NCI-H226 (cell line): ENCODE results near the gene CENPX.
A peak's percentile ranks its signal among the peaks of the same experiment; 100 is the strongest.

Source experiments
- DNase-seq: peaks from one replicate; pipeline ENCODE4 v3.0.0-alpha.2; 2015

Gene CENPX

GRCh38 chr17:82055023-82055964 lies 32.6 kb upstream of the CENPX start:
- DNase-seq = no peak

- peak; percentile 0 for DNase-seq
Observed at GRCh38 chr17:82054351-82055022, 31.8 kb upstream of the CENPX start.

- peak; percentile 0 for DNase-seq
Observed at GRCh38 chr17:82053556-82054263, 31.0 kb upstream of the CENPX start.

- DNase-seq = no peak
Observed at GRCh38 chr17:82053130-82053529, 30.5 kb upstream of the CENPX start.

GRCh38 chr17:82052638-82053059 lies 30.0 kb upstream of the CENPX start:
- DNase-seq = no peak

GRCh38 chr17:82051776-82052637 lies 29.3 kb upstream of the CENPX start, which contains the start of the genes GPS1 and RFNG:
TSS of gene GPS1 (plus strand) at chr17:82051898. CDS start at chr17:82051932, 34 bp downstream.
TSS of gene RFNG (minus strand) at chr17:82051811. CDS start at chr17:82051766, 45 bp downstream.
- peak; percentile 55 for DNase-seq

GRCh38 chr17:82050761-82051641 lies 28.3 kb upstream of the CENPX start:
- DNase-seq = no peak

GRCh38 chr17:82050152-82050760 lies 27.6 kb upstream of the CENPX start:
- no peak for DNase-seq

GRCh38 chr17:82049521-82049971 lies 26.9 kb upstream of the CENPX start:
- DNase-seq = no peak

- DNase-seq = no peak
Observed at GRCh38 chr17:82049106-82049505, 26.4 kb upstream of the CENPX start.

- DNase-seq = no peak
Observed at GRCh38 chr17:82048571-82048971, 25.9 kb upstream of the CENPX start.

- no peak for DNase-seq
Observed at GRCh38 chr17:82047914-82048570, 25.4 kb upstream of the CENPX start.

- DNase-seq = no peak
Observed at GRCh38 chr17:82047379-82047778, 24.7 kb upstream of the CENPX start.

GRCh38 chr17:82046903-82047302 lies 24.2 kb upstream of the CENPX start:
- no peak for DNase-seq

GRCh38 chr17:82045936-82046484 lies 23.3 kb upstream of the CENPX start:
- DNase-seq = no peak

- no peak for DNase-seq
Observed at GRCh38 chr17:82043507-82043906, 20.8 kb upstream of the CENPX start.

GRCh38 chr17:82042649-82043048 lies 20.0 kb upstream of the CENPX start:
- DNase-seq = no peak

GRCh38 chr17:82041144-82041814 lies 18.6 kb upstream of the CENPX start:
- no peak for DNase-seq

GRCh38 chr17:82039695-82040299 lies 17.1 kb upstream of the CENPX start:
- DNase-seq = no peak
